ENCODE measurements around the gene KRTAP12-3.
"Not testable (repeated sequence)": the region's sequence is repeated elsewhere in the genome, so short reads cannot be mapped to it uniquely, and the experiment has no call there.

The KRTAP12-3 gene

DNA sequence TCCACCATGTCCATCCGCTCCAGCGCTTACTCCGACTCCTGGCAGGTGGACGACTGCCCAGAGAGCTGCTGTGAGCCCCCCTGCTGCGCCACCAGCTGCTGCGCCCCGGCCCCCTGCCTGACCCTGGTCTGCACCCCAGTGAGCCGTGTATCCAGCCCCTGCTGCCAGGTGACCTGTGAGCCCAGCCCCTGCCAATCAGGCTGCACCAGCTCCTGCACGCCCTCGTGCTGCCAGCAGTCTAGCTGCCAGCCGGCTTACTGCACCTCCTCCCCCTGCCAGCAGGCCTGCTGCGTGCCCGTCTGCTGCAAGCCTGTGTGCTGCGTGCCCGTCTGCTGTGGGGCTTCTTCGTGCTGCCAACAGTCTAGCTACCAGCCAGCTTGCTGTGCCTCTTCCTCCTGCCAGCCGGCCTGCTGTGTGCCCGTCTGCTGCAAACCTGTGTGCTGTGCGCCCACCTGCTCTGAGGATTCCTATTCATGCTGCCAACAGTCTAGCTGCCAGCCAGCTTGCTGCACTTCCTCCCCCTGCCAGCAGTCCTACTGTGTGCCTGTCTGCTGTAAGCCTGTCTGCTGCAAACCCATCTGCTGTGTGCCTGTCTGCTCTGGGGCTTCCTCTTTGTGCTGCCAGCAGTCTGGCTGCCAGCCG, 30.4 kb upstream of the KRTAP12-3 start:
- not testable (repeated sequence) for DNase-seq (ENCODE audit: low read depth in 4 of 4, low spot score in 1 of 4)

DNA sequence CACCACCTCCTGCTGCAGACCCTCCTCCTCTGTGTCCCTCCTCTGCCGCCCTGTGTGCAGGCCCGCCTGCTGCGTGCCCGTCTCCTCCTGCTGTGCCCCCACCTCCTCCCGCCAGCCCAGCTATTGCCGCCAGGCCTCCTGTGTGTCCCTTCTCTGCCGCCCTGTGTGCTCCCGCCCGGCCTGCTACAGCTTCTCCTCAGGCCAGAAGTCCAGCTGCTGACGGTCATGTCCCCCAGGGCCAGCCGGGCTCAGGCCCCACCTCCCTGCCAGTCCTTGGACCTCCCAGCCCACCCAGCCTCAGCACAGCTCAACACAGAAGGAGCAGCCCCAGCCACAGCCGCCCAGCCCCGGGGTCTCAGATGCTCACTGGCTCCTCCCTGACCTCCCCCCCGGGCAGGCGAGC, 29.9 kb upstream of the KRTAP12-3 start:
- not testable (repeated sequence) for DNase-seq (ENCODE audit: low read depth in 4 of 4, low spot score in 1 of 4)

DNA sequence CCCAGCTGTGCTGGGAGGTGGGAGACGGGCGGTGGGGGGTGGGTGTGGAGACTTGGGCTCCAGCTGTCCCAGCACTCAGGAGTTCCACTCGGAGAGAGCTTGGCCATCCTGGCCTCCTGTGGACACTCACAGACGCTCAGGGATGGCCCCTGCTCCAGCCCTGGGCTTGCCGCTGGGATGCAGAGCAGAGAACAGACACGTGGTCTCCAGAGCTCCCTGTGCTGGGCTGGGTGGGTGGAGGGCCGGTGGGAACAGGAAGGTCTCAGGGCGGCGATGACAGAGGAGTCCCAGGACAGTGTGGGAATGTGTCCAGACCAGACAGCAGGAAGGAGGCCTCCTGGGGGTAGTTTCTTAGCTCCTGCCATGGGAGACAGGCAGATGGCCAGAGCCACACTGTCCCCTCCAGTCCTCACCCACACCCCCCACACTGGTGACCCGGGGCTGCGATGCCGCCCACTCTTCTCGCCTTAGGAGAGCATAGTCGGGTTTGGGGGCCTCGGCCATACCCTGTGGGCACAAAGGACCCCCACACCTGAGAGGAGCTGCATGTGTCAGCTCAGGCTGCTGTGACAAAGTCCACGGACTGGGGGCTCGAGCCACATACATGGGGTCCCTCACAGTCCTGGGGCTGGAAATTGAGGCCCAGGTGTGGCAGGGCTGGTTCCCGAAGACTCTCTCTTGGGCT, 28.9 kb upstream of the KRTAP12-3 start:
- DNase-seq (ENCODE audit: low read depth in 4 of 4, low spot score in 1 of 4): no peak

DNA sequence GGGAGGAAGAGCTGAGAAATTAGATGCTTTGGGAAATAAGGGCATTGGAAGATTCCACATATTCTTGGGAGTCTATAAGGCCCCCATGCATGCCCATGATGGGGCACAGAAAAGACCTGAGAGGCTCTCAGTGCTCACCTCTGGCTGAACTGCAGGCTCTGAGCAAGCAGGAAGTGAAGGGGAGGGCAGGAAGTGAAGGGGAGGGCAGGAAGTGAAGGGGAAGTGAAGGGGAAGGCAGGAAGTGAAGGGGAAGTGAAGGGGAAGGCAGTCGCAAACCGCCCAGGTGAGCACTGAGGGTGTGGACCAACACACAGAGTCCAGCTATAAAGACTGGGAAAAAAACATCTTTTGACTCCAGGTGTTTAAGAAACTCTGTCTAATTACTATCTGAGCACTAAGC, 27.3 kb upstream of the KRTAP12-3 start:
- no peak for DNase-seq (ENCODE audit: low read depth in 4 of 4, low spot score in 1 of 4)

DNA sequence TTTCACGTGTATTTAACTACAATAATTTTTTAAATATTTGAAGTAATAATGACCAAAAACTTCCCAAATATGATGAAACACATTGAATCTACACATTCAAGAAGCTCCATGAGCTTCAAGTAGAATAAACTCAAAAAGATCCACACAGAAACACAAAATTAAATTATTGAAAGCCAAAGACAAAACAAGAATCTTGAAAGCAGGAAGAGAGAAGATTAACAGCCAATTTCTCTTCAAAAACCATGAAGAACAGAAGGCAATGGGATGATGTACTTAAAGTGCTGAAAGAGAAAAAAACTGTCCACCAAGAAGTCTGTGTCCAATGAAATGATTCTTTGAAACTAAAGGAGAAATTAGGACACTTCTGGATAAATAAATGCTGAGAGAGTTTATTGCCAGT, 25.7 kb upstream of the KRTAP12-3 start:
- no peak for DNase-seq (ENCODE audit: low read depth in 4 of 4, low spot score in 1 of 4)

DNA sequence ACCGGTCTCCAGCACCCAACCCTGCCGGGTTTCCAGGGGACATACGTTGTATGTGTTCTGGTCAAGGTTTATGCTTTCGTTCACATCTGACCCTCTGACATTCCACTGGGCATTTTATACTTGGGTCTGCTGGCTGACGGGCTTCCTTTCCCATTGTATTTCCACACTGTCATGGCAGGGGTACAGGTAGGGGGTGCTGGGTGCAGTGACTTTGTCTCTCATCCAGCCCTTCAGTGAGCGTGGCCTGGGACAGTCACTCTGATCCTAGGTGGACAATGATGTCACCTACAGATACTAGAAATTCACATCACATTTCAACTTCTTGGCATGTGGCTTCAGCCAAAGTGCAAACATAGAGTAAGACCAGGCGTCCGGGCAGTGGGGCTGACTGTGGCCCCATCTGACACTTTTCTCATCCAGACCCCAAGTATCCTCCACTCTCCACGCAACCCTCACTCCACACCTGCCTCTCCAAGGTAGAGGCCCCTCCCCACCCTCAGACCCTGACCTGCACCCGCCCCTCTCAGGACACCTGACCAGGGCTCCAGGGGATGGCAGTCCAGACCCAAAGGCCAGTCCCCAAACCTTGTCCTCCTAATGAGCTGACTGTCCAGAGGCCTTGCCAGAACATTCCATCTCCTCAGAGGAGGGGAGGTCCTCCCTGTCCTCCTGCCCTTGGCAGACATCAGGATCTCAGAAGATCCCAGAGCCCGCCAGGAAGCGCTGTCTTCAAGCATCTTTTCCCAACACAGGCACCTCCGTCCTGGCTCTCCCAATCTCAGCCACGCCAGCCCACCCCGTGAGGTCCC, 21.3 kb upstream of the KRTAP12-3 start:
- no peak for DNase-seq (ENCODE audit: low read depth in 4 of 4, low spot score in 1 of 4)

DNA sequence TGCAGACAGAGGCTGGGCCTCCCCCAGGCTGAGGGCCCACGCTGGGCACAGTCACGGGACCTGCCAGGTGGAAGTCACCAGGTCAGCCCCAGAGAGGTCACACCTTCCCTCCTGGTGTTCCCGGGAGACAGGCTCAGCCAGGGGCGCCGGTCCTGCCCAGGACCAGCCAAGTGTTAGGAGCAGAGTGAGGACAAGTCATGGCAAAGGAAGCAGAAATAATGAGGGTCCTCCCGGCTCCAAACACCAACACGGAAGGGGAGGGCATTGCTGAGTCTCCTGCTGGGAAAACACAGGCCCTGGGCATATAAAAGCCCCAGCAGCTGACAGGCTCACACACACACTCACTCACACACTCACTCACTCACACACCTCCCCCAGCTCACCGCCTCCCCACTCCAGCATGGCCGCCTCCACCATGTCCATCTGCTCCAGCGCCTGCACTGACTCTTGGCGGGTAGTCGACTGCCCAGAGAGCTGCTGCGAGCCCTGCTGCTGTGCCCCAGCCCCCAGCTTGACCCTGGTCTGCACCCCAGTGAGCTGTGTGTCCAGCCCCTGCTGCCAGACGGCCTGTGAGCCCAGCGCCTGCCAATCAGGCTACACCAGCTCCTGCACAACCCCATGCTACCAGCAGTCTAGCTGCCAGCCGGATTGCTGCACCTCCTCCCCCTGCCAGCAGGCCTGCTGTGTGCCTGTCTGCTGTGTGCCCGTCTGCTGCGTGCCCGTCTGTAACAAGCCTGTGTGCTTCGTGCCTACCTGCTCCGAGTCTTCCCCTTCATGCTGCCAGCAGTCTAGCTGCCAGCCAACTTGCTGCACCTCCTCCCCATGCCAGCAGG, 20.5 kb upstream of the KRTAP12-3 start, which contains the start of gene KRTAP10-10:
Gene KRTAP10-10 (plus strand): TSS at position 339 of the 833 bp plus-strand sequence. CDS start 62 bp downstream, at position 401.
- DNase-seq (ENCODE audit: low read depth in 4 of 4, low spot score in 1 of 4): no peak

DNA sequence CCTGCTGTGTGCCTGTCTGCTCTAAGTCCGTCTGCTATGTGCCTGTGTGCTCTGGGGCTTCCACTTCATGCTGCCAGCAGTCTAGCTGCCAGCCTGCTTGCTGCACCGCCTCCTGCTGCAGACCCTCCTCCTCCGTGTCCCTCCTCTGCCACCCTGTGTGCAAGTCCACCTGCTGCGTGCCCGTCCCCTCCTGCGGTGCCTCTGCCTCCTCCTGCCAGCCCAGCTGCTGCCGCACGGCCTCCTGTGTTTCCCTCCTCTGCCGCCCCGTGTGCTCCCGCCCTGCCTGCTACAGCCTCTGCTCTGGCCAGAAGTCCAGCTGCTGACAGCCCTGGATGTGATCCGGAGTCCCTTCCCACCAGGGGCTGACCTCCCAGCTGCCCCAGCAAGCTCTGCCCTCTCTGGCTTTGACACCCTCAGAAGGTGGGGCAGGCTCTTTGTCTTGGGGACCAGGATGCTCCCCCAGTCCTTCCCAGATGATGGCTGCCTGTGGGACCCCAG, 19.8 kb upstream of the KRTAP12-3 start:
- DNase-seq (ENCODE audit: low read depth in 4 of 4, low spot score in 1 of 4): not testable (repeated sequence)

DNA sequence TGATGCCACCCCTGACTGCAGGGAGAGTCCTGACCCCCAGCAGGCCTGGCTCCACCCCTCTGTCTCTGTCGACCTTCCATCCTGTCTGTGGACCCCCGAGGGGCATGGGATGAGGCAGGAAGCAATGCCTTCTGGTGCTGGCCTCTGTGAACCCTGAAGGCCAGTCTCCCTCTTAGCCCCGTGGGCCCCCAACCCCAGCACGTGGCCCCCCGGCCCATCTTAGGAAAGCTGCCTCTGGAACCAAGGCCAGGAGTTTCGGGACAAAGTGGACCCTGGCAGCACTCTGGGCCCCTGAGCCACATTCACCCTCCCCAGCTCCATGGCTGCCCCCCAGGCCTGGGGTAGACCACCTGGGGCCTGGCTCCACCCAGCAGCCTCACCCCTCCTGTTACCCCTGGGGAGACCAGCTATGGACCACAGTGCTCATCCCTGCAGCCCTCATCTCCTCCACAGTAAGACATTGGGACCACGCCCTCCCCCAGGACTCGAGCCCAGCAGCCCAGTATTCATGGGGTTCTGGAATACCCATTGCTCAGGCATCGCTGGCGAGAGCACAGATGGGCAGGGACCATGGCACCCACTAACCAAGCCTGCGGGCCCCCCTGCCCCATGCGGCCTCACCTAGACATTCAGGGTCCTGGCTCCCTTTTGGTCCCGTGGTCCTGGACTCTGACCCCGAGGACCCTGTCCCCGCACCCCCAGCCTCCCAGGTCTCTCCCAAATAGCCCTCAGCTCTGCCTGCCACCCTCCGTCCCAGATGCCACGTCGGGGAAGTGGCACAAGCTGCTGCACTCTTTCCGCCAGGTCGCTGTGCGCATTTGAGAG, 19.0 kb upstream of the KRTAP12-3 start:
- DNase-seq (ENCODE audit: low read depth in 4 of 4, low spot score in 1 of 4): not testable (repeated sequence)

DNA sequence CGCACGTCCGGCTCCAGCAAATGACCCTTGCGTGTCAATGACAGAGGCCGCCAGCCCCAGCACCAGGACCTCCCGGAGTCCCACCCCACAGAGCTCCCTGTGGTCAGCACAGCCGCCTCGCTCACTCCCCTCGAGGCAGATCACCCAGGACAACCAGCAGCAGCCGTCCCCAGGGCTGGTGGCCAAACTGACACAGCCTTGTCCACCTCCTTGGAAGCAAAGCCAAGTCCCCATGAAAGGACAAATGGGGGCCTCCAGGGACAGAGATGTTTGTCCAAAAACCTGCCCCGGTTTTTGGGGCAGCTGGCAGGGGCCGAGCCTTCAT, 18.4 kb upstream of the KRTAP12-3 start:
- no peak for DNase-seq (ENCODE audit: low read depth in 4 of 4, low spot score in 1 of 4)

DNA sequence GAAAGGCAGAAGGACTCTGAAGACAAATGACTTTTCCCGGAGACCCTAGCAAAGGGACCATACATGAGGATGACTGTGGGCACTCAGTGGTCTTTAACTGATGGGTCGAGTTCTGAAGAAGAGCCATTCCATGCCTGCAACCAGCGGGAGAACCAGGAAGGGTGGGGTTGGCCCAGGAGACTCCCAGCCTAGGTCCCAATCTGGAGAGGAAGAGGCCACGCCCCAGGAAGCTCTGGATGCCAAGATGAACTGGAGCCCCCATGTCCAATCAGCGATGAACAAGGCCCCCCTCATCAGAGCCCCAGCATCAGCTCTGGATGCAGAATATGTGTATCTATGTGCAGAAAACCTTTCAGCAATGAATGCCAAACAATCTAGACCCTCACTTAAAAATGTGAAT, 17.0 kb upstream of the KRTAP12-3 start:
- DNase-seq (ENCODE audit: low read depth in 4 of 4, low spot score in 1 of 4): no peak

DNA sequence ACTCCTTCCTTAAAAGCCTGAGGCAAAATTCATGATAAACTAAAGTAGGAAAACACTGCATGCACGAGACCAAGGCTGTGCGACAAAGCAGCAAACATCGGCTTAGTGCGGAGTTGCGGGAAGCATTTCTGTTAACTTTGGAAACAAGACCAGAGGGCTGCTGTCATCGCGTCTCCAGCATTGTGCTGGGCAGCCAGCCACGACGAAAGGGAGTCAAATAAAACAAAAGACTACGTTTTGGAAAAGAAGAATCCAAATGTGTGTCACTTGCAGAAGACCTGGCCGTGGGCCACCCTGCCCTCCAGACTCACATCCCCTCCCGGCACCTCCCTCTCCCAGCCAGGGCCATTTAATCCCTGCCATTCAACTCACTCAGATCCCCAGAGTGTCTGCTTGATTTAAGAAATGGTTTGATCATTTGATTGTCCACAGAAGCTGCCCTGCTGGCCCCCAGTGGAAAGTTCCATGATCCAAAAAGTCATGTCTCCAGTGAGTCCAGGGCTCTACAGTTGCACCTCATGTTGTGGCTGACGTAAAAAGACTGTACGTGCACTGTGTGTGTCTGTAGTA, 13.9 kb upstream of the KRTAP12-3 start:
- DNase-seq (ENCODE audit: low read depth in 4 of 4, low spot score in 1 of 4): no peak

DNA sequence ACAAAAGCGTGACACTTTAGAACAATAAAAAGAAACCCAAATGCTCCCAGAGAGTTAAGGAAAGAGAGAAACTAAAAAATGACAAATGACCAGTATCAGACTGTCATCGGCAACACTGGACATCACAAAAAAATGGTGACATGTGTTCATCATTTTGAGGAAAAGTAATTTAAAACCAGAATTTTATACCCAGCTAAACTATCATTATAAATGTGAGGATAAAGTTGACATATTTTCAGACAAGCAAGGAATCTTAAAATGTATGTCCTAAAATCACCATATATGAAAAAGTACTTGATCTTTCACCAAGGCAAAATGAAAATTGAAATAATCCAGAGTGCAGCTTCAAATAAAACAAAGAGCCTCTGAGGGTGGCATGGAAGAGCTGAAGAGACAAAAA, 12.9 kb upstream of the KRTAP12-3 start:
- no peak for DNase-seq (ENCODE audit: low read depth in 4 of 4, low spot score in 1 of 4)

DNA sequence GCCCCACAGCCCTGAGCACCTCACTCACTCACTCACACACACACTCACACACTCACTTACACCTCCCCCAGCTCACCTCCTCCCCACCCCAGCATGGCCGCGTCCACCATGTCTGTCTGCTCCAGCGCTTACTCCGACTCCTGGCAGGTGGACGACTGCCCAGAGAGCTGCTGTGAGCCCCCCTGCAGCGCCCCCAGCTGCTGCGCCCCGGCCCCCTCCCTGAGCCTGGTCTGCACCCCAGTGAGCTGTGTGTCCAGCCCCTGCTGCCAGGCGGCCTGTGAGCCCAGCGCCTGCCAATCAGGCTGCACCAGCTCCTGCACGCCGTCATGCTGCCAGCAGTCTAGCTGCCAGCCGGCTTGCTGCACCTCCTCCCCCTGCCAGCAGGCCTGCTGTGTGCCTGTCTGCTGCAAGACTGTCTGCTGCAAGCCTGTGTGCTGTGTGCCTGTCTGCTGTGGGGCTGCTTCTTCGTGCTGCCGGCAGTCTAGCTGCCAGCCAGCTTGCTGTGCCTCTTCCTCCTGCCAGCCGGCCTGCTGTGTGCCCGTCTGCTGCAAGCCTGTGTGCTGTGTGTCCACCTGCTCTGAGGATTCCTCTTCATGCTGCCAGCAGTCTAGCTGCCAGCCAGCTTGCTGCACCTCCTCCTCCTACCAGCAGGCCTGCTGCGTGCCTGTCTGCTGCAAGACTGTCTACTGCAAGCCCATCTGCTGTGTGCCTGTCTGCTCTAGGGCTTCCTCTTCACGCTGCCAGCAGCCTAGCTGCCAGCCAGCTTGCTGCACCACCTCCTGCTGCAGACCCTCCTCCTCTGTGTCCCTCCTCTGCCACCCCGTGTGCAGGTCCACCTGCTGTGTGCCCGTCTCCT, 11.1 kb upstream of the KRTAP12-3 start, which contains the start of gene KRTAP10-11:
Gene KRTAP10-11 (plus strand): TSS at position 49 of the 856 bp plus-strand sequence. CDS start 45 bp downstream, at position 94.
- DNase-seq (ENCODE audit: low read depth in 4 of 4, low spot score in 1 of 4): not testable (repeated sequence)

DNA sequence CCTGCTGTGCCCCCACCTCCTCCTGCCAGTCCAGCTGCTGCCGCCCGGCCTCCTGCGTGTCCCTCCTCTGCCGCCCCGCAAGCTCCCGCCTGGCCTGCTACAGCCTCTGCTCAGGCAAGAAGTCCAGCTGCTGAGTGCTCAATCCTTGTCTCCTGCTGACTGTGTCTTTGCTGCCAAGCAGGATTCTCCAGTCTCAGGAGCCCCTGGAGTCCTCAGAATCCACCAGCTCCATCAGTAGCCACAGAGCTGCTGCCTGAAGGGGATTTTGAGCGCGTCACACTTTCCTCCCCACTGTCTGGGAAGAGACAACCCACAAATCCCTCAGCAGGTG, 10.5 kb upstream of the KRTAP12-3 start:
- no peak for DNase-seq (ENCODE audit: low read depth in 4 of 4, low spot score in 1 of 4)

DNA sequence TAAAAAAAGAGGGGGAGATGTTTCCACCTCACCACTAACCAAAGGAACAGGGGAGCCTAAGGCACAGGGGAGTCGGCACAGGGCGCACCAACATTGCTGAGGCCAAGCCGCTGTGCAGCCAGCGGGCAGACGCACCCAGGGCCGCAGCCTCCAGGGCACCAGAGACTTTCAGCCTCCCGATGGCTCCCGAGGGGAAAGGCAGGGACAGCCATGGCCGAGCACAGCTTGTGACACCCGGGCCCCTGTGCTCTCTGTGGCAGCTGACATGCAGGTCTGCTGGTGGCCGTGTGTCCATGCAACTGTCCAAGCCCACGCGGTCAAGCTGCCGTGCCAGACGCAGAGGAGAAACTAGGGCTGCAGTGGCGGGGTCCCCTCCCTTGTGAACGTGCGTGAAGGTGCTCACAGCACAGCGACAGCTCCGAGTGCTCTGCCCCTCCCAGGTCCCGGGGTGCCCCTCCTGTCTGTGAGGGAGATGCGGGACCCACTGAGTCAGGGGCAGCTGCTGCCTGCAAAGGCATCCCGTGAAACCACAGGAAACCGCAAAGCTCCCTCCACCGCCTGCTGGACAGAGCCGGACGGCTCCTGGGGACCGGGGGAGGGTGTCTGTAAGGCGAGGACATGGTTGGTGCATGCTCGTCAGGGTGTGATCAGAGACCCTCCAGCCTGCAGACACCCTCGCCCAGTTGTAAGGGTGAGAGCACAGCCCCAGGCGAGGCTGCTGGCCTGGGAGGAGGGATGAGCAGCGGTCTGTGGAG, 9.0 kb upstream of the KRTAP12-3 start:
- DNase-seq (ENCODE audit: low read depth in 4 of 4, low spot score in 1 of 4): no peak

DNA sequence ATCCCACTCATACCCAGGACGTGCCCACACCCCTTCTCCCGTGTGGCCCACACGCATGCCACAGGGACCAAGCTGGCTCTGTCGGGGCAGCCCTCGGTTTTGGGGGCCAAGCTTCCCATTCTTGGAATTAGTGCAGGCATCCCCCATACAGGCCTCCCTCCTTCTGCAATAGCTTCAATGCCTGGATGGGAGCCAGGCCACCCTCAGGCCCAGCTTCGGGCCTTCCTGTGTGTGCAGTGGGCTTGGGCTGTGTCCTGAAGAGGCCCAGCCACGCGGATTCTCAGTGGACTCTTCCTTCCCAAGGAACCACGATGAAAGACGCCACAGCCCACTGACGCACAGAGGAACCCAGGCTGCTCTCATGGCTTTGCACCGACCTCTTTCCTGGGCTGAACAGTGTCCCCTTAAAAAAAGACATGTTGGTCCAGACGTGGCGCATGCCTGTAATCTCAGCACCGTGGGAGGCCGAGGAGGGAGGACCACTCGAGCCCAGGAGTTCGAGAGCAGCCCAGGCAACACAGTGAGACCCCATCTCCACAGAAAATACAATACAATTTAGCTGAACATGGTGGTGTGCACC, 8.1 kb upstream of the KRTAP12-3 start:
- no peak for DNase-seq (ENCODE audit: low read depth in 4 of 4, low spot score in 1 of 4)
